ENCODE data around the gene C2orf15.

Gene C2orf15

DNA sequence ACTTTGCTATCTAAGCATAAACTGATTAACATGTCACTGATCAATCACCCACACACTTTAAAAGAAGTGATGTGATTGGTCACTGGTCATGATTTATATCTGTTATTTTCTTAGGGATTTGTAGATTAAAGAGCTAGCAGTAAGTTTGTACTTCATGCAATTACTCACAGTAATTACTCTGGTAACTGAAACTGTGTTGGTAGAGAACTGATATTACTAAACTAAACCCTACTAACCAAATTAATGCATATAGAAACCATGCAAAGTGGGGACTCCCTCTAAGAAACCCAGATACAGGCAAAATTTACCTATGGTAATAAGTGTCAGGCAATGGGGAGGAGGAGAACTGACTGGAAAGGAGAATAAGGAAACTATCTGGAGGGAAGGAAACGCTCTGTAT is 44.8 kb upstream of the C2orf15 start (continued):
- TF ChIP-seq, protein P1, sequence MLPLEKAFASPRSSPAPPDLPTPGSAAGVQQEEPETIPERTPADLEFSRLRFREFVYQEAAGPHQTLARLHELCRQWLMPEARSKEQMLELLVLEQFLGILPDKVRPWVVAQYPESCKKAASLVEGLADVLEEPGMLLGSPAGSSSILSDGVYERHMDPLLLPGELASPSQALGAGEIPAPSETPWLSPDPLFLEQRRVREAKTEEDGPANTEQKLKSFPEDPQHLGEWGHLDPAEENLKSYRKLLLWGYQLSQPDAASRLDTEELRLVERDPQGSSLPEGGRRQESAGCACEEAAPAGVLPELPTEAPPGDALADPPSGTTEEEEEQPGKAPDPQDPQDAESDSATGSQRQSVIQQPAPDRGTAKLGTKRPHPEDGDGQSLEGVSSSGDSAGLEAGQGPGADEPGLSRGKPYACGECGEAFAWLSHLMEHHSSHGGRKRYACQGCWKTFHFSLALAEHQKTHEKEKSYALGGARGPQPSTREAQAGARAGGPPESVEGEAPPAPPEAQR (tag by site-specific recombination; IDR thresholded peaks at IDR 0.05) = no peak
- TF ChIP-seq ZNF658 (tag by site-specific recombination; IDR thresholded peaks at IDR 0.05) (no peak), ZNF549 (tag by site-specific recombination; IDR thresholded peaks at IDR 0.05) (no peak), ZNF239 (tag by site-specific recombination; IDR thresholded peaks at IDR 0.05) (no peak), ZNF510 (tag by site-specific recombination; IDR thresholded peaks at IDR 0.05; ENCODE audit: insufficient replicate concordance) (no peak), ZNF354C (tag by site-specific recombination; IDR thresholded peaks at IDR 0.05; ENCODE audit: borderline replicate concordance, low read depth) (no peak), ZNF623 (tag by site-specific recombination; IDR thresholded peaks at IDR 0.05) (no peak), ZNF138 (tag by site-specific recombination; IDR thresholded peaks at IDR 0.05; ENCODE audit: borderline replicate concordance) (no peak)

DNA sequence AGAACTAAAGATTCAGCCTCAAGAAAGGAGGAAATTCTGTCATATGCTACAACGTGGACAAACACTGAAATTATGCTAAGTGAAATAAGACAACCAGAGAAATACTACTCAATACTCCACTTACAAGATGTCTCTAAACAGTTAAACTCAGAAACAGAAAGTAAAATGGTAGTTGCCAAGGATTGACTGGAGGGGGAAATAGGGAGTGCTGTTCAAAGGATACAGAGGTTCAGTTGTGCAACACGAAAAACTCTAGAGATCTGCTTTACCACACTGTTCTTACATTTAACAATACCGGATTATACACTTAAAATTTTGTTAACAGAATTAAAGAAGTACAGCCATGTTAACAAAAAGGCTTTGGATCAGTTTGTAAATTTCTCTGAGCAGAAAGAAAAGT is 39.8 kb upstream of the C2orf15 start:
- CTCF ChIA-PET = no interaction called here
- TF ChIP-seq ZNF837 (tag by site-specific recombination; IDR thresholded peaks at IDR 0.05) (no peak), ZNF24 (tag by site-specific recombination; IDR thresholded peaks at IDR 0.05) (no peak), ZNF701 (tag by site-specific recombination; IDR thresholded peaks at IDR 0.05) (no peak), ZNF623 (tag by site-specific recombination; IDR thresholded peaks at IDR 0.05) (no peak)
- TF ChIP-seq, protein P2, sequence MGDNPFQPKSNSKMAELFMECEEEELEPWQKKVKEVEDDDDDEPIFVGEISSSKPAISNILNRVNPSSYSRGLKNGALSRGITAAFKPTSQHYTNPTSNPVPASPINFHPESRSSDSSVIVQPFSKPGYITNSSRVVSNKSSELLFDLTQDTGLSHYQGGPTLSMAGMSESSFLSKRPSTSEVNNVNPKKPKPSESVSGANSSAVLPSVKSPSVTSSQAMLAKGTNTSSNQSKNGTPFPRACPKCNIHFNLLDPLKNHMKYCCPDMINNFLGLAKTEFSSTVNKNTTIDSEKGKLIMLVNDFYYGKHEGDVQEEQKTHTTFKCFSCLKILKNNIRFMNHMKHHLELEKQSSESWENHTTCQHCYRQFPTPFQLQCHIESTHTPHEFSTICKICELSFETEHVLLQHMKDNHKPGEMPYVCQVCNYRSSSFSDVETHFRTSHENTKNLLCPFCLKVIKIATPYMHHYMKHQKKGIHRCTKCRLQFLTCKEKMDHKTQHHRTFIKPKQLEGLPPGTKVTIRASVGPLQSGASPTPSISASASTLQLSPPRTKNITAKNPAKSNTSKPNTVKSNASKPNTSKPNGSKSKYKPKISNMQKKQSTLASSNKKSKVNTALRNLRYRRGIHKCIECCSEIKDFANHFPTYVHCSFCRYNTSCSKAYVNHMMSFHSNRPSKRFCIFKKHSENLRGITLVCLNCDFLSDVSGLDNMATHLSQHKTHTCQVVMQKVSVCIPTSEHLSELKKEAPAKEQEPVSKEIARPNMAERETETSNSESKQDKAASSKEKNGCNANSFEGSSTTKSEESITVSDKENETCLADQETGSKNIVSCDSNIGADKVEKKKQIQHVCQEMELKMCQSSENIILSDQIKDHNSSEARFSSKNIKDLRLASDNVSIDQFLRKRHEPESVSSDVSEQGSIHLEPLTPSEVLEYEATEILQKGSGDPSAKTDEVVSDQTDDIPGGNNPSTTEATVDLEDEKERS (tag by site-specific recombination; IDR thresholded peaks at IDR 0.05) = no peak
- H3K27ac ChIP-seq (ENCODE audit: extremely low read depth, low read depth, low read length) = no peak overlapping the region
- no peaks in the 10 kb centered on the region for H3K4me1 ChIP-seq (ENCODE audit: control insufficient read depth, insufficient read depth, low read length)
- H3K9me3 ChIP-seq (ENCODE audit: control insufficient read depth, insufficient read depth, low read depth, low read length) = no peaks in the 10 kb centered on the region
- H3K36me3 ChIP-seq (ENCODE audit: control insufficient read depth in 2 of 2, insufficient read depth in 1 of 2, low read length in 2 of 2) = no peaks in the 10 kb centered on the region; a peak in 1 of 3 replicates
- POLR2A ChIA-PET = interaction anchor here (1.2 kb wide), 1 partner anchor 39 kb away, joined by 4 read pairs; no protein-coding TSS in a partner anchor
- no peak overlapping the region for H3K4me3 ChIP-seq (ENCODE audit: low read depth, low read length)

DNA sequence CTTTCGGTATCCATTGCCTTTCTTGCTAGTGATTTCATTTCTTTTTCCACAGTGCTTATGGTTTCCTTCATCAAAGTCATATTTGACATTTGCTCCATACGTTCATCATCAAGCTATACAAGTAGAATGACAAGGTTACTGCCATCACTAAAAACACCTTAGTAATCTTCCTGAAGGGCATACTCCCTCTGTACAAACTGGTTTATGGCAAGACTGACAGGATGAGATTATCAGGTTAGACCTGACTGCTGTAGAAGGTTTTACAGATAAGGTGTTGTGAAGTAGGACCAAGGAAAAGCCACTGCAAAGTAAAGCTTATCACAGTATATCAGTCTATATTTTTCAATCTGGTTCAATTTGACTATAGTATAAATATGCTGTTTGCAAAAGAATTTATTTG is 37.5 kb upstream of the C2orf15 start:
- no peak overlapping the region for H3K4me3 ChIP-seq (ENCODE audit: low read depth, low read length)
- H3K4me1 ChIP-seq (ENCODE audit: control insufficient read depth, insufficient read depth, low read length) = no peaks in the 10 kb centered on the region
- TF ChIP-seq GLIS1 (tag by site-specific recombination; IDR thresholded peaks at IDR 0.05) = no peak
- no peak for TF ChIP-seq ZNF830 (tag by site-specific recombination; IDR thresholded peaks at IDR 0.05; ENCODE audit: low read depth)
- TF ChIP-seq ZNF777 (tag by site-specific recombination; IDR thresholded peaks at IDR 0.05; ENCODE audit: borderline replicate concordance) = no peak
- TF ChIP-seq ZNF558 (tag by site-specific recombination; IDR thresholded peaks at IDR 0.05) = no peak
- TF ChIP-seq ZNF48 (tag by site-specific recombination; IDR thresholded peaks at IDR 0.05) = no peak
- TF ChIP-seq ZNF335 (tag by site-specific recombination; conservative IDR thresholded peaks at IDR 0.05) = no peak
- no peak for TF ChIP-seq SCRT2 (tag by site-specific recombination; IDR thresholded peaks at IDR 0.05)
- no peak for TF ChIP-seq MYNN (tag by site-specific recombination; IDR thresholded peaks at IDR 0.05; ENCODE audit: borderline replicate concordance)
- no peak for TF ChIP-seq ZNF624 (tag by site-specific recombination; IDR thresholded peaks at IDR 0.05)
- TF ChIP-seq HOXC10 (CRISPR knock-in tag; IDR thresholded peaks at IDR 0.05) = no peak
- no peak overlapping the region for H3K27ac ChIP-seq (ENCODE audit: extremely low read depth, low read depth, low read length)
- ChIA-PET CTCF (no interaction called here), POLR2A (interaction anchor here (0.6 kb wide), 1 partner anchor 19 kb away, joined by 3 read pairs; no protein-coding TSS in a partner anchor)
- no peaks in the 10 kb centered on the region; a peak in 1 of 3 replicates for H3K36me3 ChIP-seq (ENCODE audit: control insufficient read depth in 2 of 2, insufficient read depth in 1 of 2, low read length in 2 of 2)
- H3K9me3 ChIP-seq (ENCODE audit: control insufficient read depth, insufficient read depth, low read depth, low read length) = no peaks in the 10 kb centered on the region
